Neural progenitor cell (in vitro differentiated cells): ENCODE data around the gene GADD45B. TPM values are rescaled to one million over a fixed set of nuclear protein-coding genes. Genes with fewer than 3 reads are reported as not detected.
A peak's percentile ranks its signal among the peaks of the same experiment; 100 is the strongest.

Source experiments
- DNase-seq: peaks from one replicate; pipeline ENCODE4 v3.0.0-alpha.2; 2016; ENCODE audit warnings: low spot score
- H2AFZ ChIP-seq: fragments of 200-600 bp; sonication (generic); replicated peaks from 2 replicates; pipeline ENCODE4 v1.6.1; 2016; ENCODE audit warnings: antibody characterized with exemption
- H3F3A ChIP-seq: fragments of 200-600 bp; sonication (generic); 2 replicates; pipeline ENCODE4 v1.6.1; 2016; ENCODE audit warnings: antibody characterized with exemption, low read depth
- H3K27ac ChIP-seq: fragments of 200-600 bp; sonication (generic); 2 replicates; pipeline ENCODE4 v1.5.1; 2016; ENCODE audit warnings: mild to moderate bottlenecking
- H3K27me3 ChIP-seq: fragments of 200-600 bp; sonication (generic); 2 replicates; pipeline ENCODE4 v1.6.1; 2016; ENCODE audit warnings: mild to moderate bottlenecking, moderate library complexity
- H3K36me3 ChIP-seq: fragments of 200-600 bp; sonication (generic); 2 replicates; pipeline ENCODE4 v1.5.1; 2016
- H3K4me1 ChIP-seq: fragments of 200-600 bp; sonication (generic); 2 replicates; pipeline ENCODE4 v1.6.1; 2016; ENCODE audit warnings: mixed run types
- H3K4me2 ChIP-seq: fragments of 200-600 bp; sonication (generic); 2 replicates; pipeline ENCODE4 v1.6.1; 2016
- H3K4me3 ChIP-seq: fragments of 200-600 bp; sonication (generic); 2 replicates; pipeline ENCODE4 v1.5.1; 2016
- H3K79me2 ChIP-seq: fragments of 200-600 bp; sonication (generic); 2 replicates; pipeline ENCODE4 v1.6.1; 2016; ENCODE audit warnings: low read depth
- H3K9ac ChIP-seq: fragments of 200-600 bp; sonication (generic); 2 replicates; pipeline ENCODE4 v1.6.1; 2016
- H3K9me3 ChIP-seq: fragments of 200-600 bp; sonication (generic); 2 replicates; pipeline ENCODE4 v1.5.1; 2016; ENCODE audit warnings: low read depth
- H4K20me1 ChIP-seq: fragments of 200-600 bp; sonication (generic); 2 replicates; pipeline ENCODE4 v1.6.1; 2016; ENCODE audit warnings: low read depth
- H3K27ac Mint-ChIP-seq: 3 replicates; pipeline ENCODE4 v1.8.0; 2021; ENCODE audit warnings: mixed read lengths
- H3K27me3 Mint-ChIP-seq: 2 replicates; pipeline ENCODE4 v1.8.0; 2022; ENCODE audit warnings: low read depth, mild to moderate bottlenecking, inconsistent platforms, moderate library complexity, mixed read lengths; ENCODE audit not compliant: insufficient read depth
- H3K36me3 Mint-ChIP-seq: 3 replicates; pipeline ENCODE4 v1.8.0; 2021; ENCODE audit warnings: mixed read lengths
- H3K4me1 Mint-ChIP-seq: 3 replicates; pipeline ENCODE4 v1.8.0; 2021; ENCODE audit warnings: mixed read lengths
- H3K4me3 Mint-ChIP-seq: 3 replicates; pipeline ENCODE4 v1.8.0; 2021; ENCODE audit warnings: mild to moderate bottlenecking, moderate library complexity, mixed read lengths
- H3K9me3 Mint-ChIP-seq: 3 replicates; pipeline ENCODE4 v1.8.0; 2020; ENCODE audit warnings: mixed read lengths
- CTCF ChIP-seq: fragments of 200-600 bp; sonication (generic); IDR thresholded peaks from 2 replicates; pipeline ENCODE4 v1.5.1; 2017; ENCODE audit warnings: antibody characterized with exemption, mild to moderate bottlenecking
- EZH2 ChIP-seq: fragments of 200-600 bp; sonication (generic); IDR thresholded peaks from 2 replicates; pipeline ENCODE4 v1.6.1; 2017; ENCODE audit warnings: antibody characterized with exemption, mild to moderate bottlenecking, moderate library complexity
- EZH2phosphoT487 ChIP-seq: fragments of 200-600 bp; sonication (generic); IDR thresholded peaks from 2 replicates; pipeline ENCODE4 v1.6.1; 2017; ENCODE audit warnings: antibody characterized with exemption
- total RNA-seq: library from RNA; depleted of rRNA; stranded (reverse); fragments of >200 nt; gene quantifications from 2 replicates; pipeline ENCODE4 v1.2.3, GENCODE V29; 2015; ENCODE audit warnings: low replicate concordance

Gene GADD45B
- total RNA-seq, 1 donor from 2014 or later: 6.2 TPM

- H2AFZ ChIP-seq: no peak overlapping the region
- Mint-ChIP-seq H3K4me3 (peak overlapping the region; percentile 90), H3K27me3 (peaks cover 2% of the 10 kb centered on the region), H3K4me1 (peaks cover 14% of the 10 kb centered on the region), H3K27ac (no peak overlapping the region), H3K9me3 (no peaks in the 10 kb centered on the region), H3K36me3 (peaks cover 7% of the 10 kb centered on the region)
- H3K27me3 ChIP-seq: no peaks in the 10 kb centered on the region
- H3K4me2 ChIP-seq: peak overlapping the region; percentile 97
- no peaks in the 10 kb centered on the region for H3K36me3 ChIP-seq
- no peak overlapping the region for H3K27ac ChIP-seq
- TF ChIP-seq CTCF (no peak), EZH2phosphoT487 (no peak), EZH2 (no peak)
- peaks cover 67% of the 10 kb centered on the region for H4K20me1 ChIP-seq
- H3K4me1 ChIP-seq: peaks cover 11% of the 10 kb centered on the region
- H3K4me3 ChIP-seq: peak overlapping the region; percentile 100
- no peaks in the 10 kb centered on the region for H3K9me3 ChIP-seq
- no peak for DNase-seq
- H3K9ac ChIP-seq: no peak overlapping the region
- H3K79me2 ChIP-seq: peaks cover 73% of the 10 kb centered on the region
- peaks cover 8% of the 10 kb centered on the region for H3F3A ChIP-seq
Observed at GRCh38 chr19:2454199-2454961, 21.5 kb upstream of the GADD45B start.

- H3K27ac Mint-ChIP-seq: no peak overlapping the region
- peak overlapping the region; percentile 100 for H3K4me3 ChIP-seq
- no peaks in the 10 kb centered on the region for H3K9me3 Mint-ChIP-seq
- peaks cover 58% of the 10 kb centered on the region for H4K20me1 ChIP-seq
- no peak overlapping the region for H2AFZ ChIP-seq
- peaks cover 14% of the 10 kb centered on the region for H3K4me1 Mint-ChIP-seq
- H3K27ac ChIP-seq: peak overlapping the region; percentile 9
- H3K9me3 ChIP-seq: no peaks in the 10 kb centered on the region
- peaks cover 11% of the 10 kb centered on the region for H3K4me1 ChIP-seq
- H3K79me2 ChIP-seq: peaks cover 65% of the 10 kb centered on the region
- no peaks in the 10 kb centered on the region for H3K27me3 ChIP-seq
- H3K27me3 Mint-ChIP-seq: no peaks in the 10 kb centered on the region
- peaks cover 5% of the 10 kb centered on the region for H3K36me3 Mint-ChIP-seq
- TF ChIP-seq CTCF: no peak
- TF ChIP-seq EZH2phosphoT487: no peak
- no peak for TF ChIP-seq EZH2
- peak overlapping the region; percentile 97 for H3K4me2 ChIP-seq
- peak overlapping the region; percentile 90 for H3K4me3 Mint-ChIP-seq
- peaks cover 8% of the 10 kb centered on the region for H3F3A ChIP-seq
- peak overlapping the region; percentile 83 for H3K9ac ChIP-seq
- H3K36me3 ChIP-seq: no peaks in the 10 kb centered on the region
- DNase-seq: no peak
Observed at GRCh38 chr19:2454962-2455850, 20.7 kb upstream of the GADD45B start.

- H3K9me3 ChIP-seq: no peaks in the 10 kb centered on the region
- Mint-ChIP-seq H3K27me3 (no peaks in the 10 kb centered on the region), H3K4me3 (peak overlapping the region; percentile 90), H3K4me1 (peaks cover 15% of the 10 kb centered on the region), H3K27ac (no peak overlapping the region), H3K9me3 (no peaks in the 10 kb centered on the region), H3K36me3 (peaks cover 4% of the 10 kb centered on the region)
- peaks cover 8% of the 10 kb centered on the region for H3F3A ChIP-seq
- H3K4me3 ChIP-seq: peak overlapping the region; percentile 100
- peak overlapping the region; percentile 97 for H3K4me2 ChIP-seq
- peaks cover 50% of the 10 kb centered on the region for H4K20me1 ChIP-seq
- H3K4me1 ChIP-seq: peaks cover 11% of the 10 kb centered on the region
- H2AFZ ChIP-seq: peak overlapping the region; percentile 36
- DNase-seq: peak; percentile 53
- peaks cover 57% of the 10 kb centered on the region for H3K79me2 ChIP-seq
- no peak for TF ChIP-seq CTCF
- no peak for TF ChIP-seq EZH2phosphoT487
- no peak for TF ChIP-seq EZH2
- peak overlapping the region; percentile 9 for H3K27ac ChIP-seq
- no peaks in the 10 kb centered on the region for H3K27me3 ChIP-seq
- H3K36me3 ChIP-seq: no peaks in the 10 kb centered on the region
- peak overlapping the region; percentile 83 for H3K9ac ChIP-seq
Observed at GRCh38 chr19:2455851-2456570, 19.9 kb upstream of the GADD45B start.
